ENCODE data around the gene PPIG. TPM values are rescaled to one million over a fixed set of nuclear protein-coding genes. Genes with fewer than 3 reads are reported as not detected.
"Not testable (repeated sequence)": the region's sequence is repeated elsewhere in the genome, so short reads cannot be mapped to it uniquely, and the experiment has no call there.

PPIG gene
- total RNA-seq = 52.3 and 60.2 TPM in 2 replicates

DNA sequence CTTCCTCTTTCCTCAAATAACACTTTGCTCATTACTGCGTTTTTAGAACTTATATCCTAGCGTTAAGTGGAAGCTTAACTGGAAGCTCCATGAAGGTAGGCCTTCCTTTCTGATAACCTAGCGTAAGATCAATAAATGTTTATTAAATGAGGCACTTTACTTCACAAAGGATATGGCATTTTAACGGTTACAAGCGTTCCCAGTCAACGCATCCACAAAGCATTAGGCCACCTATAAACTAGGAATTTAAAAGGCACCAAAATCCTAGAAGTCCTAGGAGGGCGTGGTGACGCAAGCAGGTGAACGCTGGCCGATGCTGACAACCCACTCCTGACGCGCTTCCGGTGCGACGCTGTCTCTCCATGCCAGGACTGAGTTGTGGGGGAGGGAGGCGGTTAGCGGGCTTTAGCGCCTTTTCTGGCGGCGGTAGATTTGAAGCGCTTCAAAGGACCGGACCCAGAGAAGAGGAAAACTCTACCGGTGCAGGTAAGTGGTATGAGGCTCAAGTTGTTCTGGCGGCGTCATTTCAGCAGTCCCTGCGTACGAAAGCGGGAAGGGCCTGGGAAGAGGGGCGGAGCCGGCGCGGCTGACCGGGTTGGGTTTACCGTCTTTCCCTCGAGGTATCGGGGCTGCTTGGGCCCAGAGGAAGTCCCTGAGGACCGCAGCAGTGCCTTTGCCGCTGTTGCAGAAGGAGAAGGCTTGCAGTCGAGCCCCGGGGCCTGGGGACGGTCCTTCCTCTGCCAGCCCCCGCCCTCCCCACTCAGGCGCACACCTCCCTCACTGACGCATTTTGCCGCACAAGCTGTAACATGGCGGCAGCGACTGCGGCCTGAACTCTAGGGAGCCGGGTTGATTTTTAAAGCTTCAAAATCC lies at the start of gene PPIG:
PPIG (plus strand) TSS at position 347 of the 873 bp plus-strand sequence. CDS start 19,691 bp downstream, outside the sequence.
- intact Hi-C loops (cut with micrococcal nuclease) = loop anchor here (1.0 to 10.0 kb wide), 7 partner anchors 11 to 1850 kb away; partner anchors contain the start of genes BBS5, CFAP210, DCAF17 and FASTKD1

DNA sequence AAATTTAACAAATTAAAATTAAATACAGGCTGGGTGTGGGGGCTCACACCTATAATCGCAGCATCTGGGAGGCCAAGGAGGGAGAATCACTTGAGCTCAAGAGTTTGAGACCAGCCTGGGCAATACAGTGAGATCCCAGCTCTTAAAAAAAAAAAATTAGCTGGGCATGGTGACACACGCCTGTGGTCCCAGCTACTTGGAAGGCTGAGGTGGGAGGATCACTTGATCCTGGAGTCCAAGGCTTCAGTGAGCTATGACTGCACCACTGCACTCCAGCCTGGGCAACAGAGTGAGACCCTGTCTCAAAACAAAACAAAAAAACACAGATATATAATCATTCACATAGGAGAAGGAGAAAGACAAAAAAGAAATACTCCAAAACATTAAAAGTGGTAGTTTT lies 44.7 kb upstream of the PPIG start:
- intact Hi-C loops (cut with micrococcal nuclease) = not testable (repeated sequence)

- intact Hi-C loops (cut with micrococcal nuclease) = no loop called here
Measured at GRCh38 chr2:169540146-169540545, 44.0 kb upstream of the PPIG start.

GRCh38 chr2:169542433-169542832 lies 41.7 kb upstream of the PPIG start:
- intact Hi-C loops (cut with micrococcal nuclease) = no loop called here

- intact Hi-C loops (cut with micrococcal nuclease) = no loop called here
Measured at GRCh38 chr2:169546756-169547155, 37.4 kb upstream of the PPIG start.

DNA sequence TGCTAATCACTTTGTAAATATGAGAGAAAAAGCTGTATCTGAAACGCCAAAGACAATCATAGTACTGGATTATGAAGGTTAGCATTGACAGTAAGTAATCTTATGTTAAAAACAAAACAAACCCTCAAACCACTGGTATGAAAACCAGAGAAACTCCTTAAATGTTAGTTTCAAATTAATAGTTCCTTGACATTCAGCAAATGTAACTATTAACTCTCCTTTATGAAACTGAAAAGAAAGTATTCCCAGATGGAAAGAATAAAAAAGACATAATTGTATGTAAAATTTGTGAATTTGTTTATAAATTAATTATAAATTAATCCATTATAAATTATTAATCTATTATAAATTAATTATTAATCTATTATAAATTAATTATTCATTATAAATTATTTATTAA lies 22.8 kb upstream of the PPIG start:
- intact Hi-C loops (cut with micrococcal nuclease) = no loop called here

DNA sequence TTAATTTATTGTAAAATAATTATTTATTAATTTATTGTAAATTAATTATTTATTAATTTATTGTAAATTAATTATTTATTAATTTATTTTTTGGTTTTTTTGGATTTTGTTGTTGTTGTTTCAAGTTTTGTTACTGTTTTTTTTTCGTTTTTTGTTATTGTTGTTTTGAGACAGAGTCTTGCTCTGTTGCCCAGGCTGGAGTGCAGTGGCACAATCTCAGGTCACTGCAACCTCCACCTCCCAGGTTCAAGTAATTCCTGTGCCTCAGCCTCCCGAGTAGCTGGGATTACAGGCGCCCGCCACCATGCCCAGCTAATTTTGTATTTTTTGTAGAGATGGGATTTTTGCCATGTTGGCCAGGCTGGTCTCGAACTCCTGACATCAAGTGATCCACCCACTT lies 22.1 kb upstream of the PPIG start:
- intact Hi-C loops (cut with micrococcal nuclease) = loop anchor here (2.0 kb wide), 1 partner anchor 585 kb away; no protein-coding TSS in a partner anchor

GRCh38 chr2:169562519-169562918 lies 21.6 kb upstream of the PPIG start:
- intact Hi-C loops (cut with micrococcal nuclease) = loop anchor here (2.0 kb wide), 1 partner anchor 586 kb away; no protein-coding TSS in a partner anchor

GRCh38 chr2:169565686-169566085 lies 18.5 kb upstream of the PPIG start:
- intact Hi-C loops (cut with micrococcal nuclease) = no loop called here

DNA sequence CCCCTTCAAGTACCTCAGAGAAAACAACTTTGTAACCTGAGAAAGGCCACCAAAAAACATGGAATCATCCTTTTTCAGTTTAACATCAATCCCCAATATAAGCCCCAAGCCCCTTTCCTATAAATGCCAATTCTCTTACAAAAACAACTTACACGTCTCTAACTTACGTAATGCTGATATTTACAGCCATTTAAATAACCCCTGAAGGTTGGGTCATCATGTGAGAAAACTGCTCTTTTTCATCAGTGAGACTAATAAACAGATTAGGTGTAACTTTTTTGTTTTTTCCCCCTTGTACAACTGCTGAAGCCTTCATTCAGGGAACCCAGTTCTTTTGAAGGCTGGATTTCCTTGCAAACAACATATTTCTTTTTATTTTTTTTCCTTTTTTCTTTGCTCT lies 14.2 kb upstream of the PPIG start:
- intact Hi-C loops (cut with micrococcal nuclease) = loop anchor here (5.0 kb wide), 2 partner anchors 208 to 1592 kb away; partner anchors contain the start of genes LRP2 and TLK1

DNA sequence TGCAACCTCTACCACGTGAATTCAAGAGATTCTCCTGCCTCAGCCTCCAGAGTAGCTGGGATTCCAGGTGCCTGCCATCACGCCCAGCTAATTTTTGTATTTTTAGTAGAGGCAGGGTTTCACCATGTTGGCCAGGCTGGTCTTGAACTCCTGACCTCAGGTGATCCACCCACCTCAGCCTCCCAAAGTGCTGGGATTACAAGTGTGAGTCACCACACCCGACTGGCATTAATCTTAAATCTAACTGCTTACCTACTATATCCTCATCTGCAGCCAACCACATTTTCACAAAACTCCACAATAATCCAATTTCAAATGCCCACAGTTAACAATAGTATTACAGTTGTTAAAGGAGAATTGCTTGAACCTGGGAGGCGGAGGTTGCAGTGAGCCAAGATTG lies 13.4 kb upstream of the PPIG start:
- intact Hi-C loops (cut with micrococcal nuclease) = loop anchor here (5.0 kb wide), 2 partner anchors 208 to 1592 kb away; partner anchors contain the start of genes LRP2 and TLK1

- intact Hi-C loops (cut with micrococcal nuclease) = loop anchor here (5.0 kb wide), 2 partner anchors 209 to 1591 kb away; partner anchors contain the start of genes LRP2 and TLK1
Measured at GRCh38 chr2:169571571-169571970, 12.6 kb upstream of the PPIG start.

GRCh38 chr2:169572189-169572588 lies 12.0 kb upstream of the PPIG start:
- intact Hi-C loops (cut with micrococcal nuclease) = loop anchor here (2.0 to 5.0 kb wide), 3 partner anchors 210 to 1590 kb away; partner anchors contain the start of genes LRP2 and TLK1

- intact Hi-C loops (cut with micrococcal nuclease) = loop anchor here (1.0 to 5.0 kb wide), 11 partner anchors 9 to 1590 kb away; partner anchors contain the start of genes BBS5, CFAP210, LRP2 and METTL5
Measured at GRCh38 chr2:169572821-169573159, 11.4 kb upstream of the PPIG start.

DNA sequence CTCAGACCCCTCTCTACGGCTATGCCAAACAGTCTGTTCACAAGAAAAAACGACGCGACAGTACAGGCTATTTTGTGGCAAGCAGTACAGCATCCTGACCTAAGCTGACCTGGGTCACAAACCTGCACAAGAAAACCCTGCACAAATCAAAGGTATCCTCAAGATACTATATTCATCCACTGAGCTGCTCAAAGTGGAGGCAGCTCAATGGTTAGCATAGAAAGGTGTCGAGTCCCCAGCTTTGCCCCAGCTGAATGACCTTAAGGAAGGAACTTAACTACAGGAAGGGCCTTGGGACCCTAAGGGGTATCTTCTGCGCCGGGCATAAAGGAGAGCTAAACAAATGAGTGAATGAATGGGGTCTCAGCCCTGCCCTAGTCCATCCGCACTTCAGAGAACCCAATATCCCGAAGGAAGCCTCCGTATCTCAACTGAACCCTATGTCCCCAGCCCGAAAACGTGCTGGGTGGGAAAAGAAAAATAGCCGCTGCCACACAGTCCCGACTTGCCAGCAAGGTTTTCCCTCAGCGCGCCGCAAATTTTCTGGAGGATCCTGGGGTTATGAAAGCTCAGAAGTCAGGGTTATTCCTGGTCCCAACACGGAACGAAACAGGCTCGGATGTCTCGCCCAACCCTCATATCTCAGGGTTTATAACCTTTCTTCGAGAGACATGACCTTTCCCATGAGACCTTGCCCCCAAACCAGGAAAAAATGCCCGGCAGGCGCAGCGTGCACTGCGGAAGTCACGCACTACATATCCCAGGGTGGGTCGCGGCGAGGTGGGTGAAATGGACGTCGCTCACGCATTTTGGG lies 10.8 kb upstream of the PPIG start, which contains the start of gene FASTKD1:
FASTKD1 (minus strand) TSS at position 706 of the 814 bp plus-strand sequence. CDS start 1,836 bp downstream, outside the sequence.
- intact Hi-C loops (cut with micrococcal nuclease) = loop anchor here (1.0 to 5.0 kb wide), 11 partner anchors 10 to 1589 kb away; partner anchors contain the start of genes BBS5, CFAP210, LRP2 and METTL5

GRCh38 chr2:169573974-169574299 lies 10.2 kb upstream of the PPIG start:
- intact Hi-C loops (cut with micrococcal nuclease) = loop anchor here (1.0 to 5.0 kb wide), 11 partner anchors 10 to 1588 kb away; partner anchors contain the start of genes BBS5, CFAP210, LRP2 and METTL5

DNA sequence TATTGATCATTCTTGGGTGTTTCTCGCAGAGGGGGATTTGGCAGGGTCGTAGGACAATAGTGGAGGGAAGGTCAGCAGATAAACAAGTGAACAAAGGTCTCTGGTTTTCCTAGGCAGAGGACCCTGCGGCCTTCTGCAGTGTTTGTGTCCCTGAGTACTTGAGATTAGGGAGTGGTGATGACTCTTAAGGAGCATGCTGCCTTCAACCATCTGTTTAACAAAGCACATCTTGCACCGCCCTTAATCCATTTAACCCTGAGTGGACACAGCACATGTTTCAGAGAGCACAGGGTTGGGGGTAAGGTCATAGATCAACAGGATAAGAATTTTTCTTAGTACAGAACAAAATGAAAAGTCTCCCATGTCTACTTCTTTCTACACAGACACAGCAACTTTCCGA lies 9.6 kb upstream of the PPIG start:
- intact Hi-C loops (cut with micrococcal nuclease) = loop anchor here (5.0 kb wide), 2 partner anchors 212 to 1588 kb away; partner anchors contain the start of genes LRP2 and TLK1

- intact Hi-C loops (cut with micrococcal nuclease) = not testable (repeated sequence)
Measured at GRCh38 chr2:169575264-169575663, 8.9 kb upstream of the PPIG start.

DNA sequence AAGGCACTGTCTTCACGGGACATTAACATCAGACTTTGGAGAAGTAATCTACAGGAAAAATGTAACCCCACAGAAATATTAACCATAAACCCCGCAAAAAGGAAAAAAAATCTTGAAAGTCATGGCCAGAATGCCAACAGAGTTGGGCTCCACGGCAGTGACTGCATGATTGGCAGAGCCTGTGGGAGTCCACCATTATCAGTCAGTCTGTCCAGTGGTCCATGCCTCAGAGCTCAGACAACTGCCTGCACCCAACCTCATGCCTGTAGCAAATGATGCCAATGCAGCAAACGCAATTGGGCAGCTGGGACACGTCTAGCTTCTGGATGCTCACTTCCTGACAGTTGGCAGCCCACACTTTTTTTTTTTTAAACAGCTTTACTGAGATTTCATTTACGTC lies 5.1 kb upstream of the PPIG start:
- intact Hi-C loops (cut with micrococcal nuclease) = no loop called here

- intact Hi-C loops (cut with micrococcal nuclease) = loop anchor here (10.0 kb wide), 1 partner anchor 1338 kb away; the partner anchor contains the start of gene STK39
Measured at GRCh38 chr2:169582552-169583266, 1.4 kb upstream of the PPIG start.

Data from T-helper 1 cell treated with Interleukin-12 subunit alpha and Interleukin-12 subunit beta and Interleukin-4 antibody, amounts not matched to agents 30 ng/mL and 1 ng/mL, for 36 hours (primary cell).